Measurements from ENCODE around the gene IFRD2. TPM values are rescaled to one million over a fixed set of nuclear protein-coding genes. Genes with fewer than 3 reads are reported as not detected.

IFRD2 gene
- total RNA-seq, 3 donors from 2014 or later = 50.4 to 82.3 (median 72.7) TPM

- TF ChIP-seq POLR2A (IDR thresholded peaks at IDR 0.05) (no peak), POLR2AphosphoS5 (IDR thresholded peaks at IDR 0.05) (no peak), CTCF (IDR thresholded peaks at IDR 0.05) (no peak)
- intact Hi-C loops (cut with DNase I; ENCODE audit: low total_unique reads) = no loop called here
- peak overlapping the region; percentile 91 for H3K27ac ChIP-seq
- H3K4me3 ChIP-seq = no peak overlapping the region
- no peaks in the 10 kb centered on the region for H3K36me3 ChIP-seq
- peaks cover 30 to 32% of the 10 kb centered on the region in 2 donors for H3K4me1 ChIP-seq
- no peak for DNase-seq (ENCODE audit: low spot score in 2 of 2)
- no peaks in the 10 kb centered on the region for H3K9me3 ChIP-seq
- no peaks in the 10 kb centered on the region for H3K27me3 ChIP-seq
Measured at GRCh38 chr3:50239649-50240048, 52.6 kb downstream of the IFRD2 start.

GRCh38 chr3:50238549-50239026 is 53.6 kb downstream of the IFRD2 start:
- Histone ChIP-seq H3K27me3 (no peaks in the 10 kb centered on the region), H3K9me3 (no peaks in the 10 kb centered on the region), H3K4me1 (peaks cover 28 to 30% of the 10 kb centered on the region in 2 donors), H3K4me3 (peak overlapping the region; percentile 77 to 87 (median 87)), H3K27ac (peak overlapping the region; percentile 91), H3K36me3 (no peaks in the 10 kb centered on the region)
- peak; percentile 90 for DNase-seq (ENCODE audit: low spot score in 2 of 2)
- intact Hi-C loops (cut with DNase I; ENCODE audit: low total_unique reads) = no loop called here
- TF ChIP-seq POLR2A (IDR thresholded peaks at IDR 0.05) = no peak
- TF ChIP-seq POLR2AphosphoS5 (IDR thresholded peaks at IDR 0.05) = peak in 2 of 3 donors; percentile 31 to 49
- TF ChIP-seq CTCF (IDR thresholded peaks at IDR 0.05) = no peak

- intact Hi-C loops (cut with DNase I; ENCODE audit: low total_unique reads) = no loop called here
- no peaks in the 10 kb centered on the region for H3K9me3 ChIP-seq
- peak; percentile 70 to 80 for DNase-seq (ENCODE audit: low spot score in 2 of 2)
- H3K4me3 ChIP-seq = peak overlapping the region; percentile 77 to 87 (median 87)
- peaks cover 24 to 25% of the 10 kb centered on the region in 2 donors for H3K4me1 ChIP-seq
- TF ChIP-seq POLR2A (IDR thresholded peaks at IDR 0.05) (peak; percentile 2), POLR2AphosphoS5 (IDR thresholded peaks at IDR 0.05) (peak in 2 of 3 donors; percentile 56 to 66), CTCF (IDR thresholded peaks at IDR 0.05) (no peak)
- no peaks in the 10 kb centered on the region for H3K36me3 ChIP-seq
- peak overlapping the region; percentile 91 for H3K27ac ChIP-seq
- no peaks in the 10 kb centered on the region for H3K27me3 ChIP-seq
Measured at GRCh38 chr3:50237754-50238548, 54.3 kb downstream of the IFRD2 start.

Other genes with a start within 250 kb of the IFRD2 start
- gene RBM5, start 203.5 kb downstream of the IFRD2 start, total RNA-seq = 100 to 1,000 TPM; 214 to 343 (median 296) TPM
- gene SEMA3F, start 137.1 kb downstream of the IFRD2 start, total RNA-seq = 10 to 100 TPM in 2 of 3 donors, 1 to 10 TPM in 1; 7.7 to 49.8 (median 26.9) TPM
- not detected for gene GNAT1, start 100.8 kb downstream of the IFRD2 start, total RNA-seq
- gene SLC38A3, start 87.2 kb downstream of the IFRD2 start, total RNA-seq = 1 to 10 TPM in 1 of 3 donors, under 1 TPM in 1, not detected in 1; 0.98 to 2.5 TPM
- gene GNAI2, start 56.2 kb downstream of the IFRD2 start, total RNA-seq = 100 to 1,000 TPM in 2 of 3 donors, 10 to 100 TPM in 1; 95.3 to 232 (median 162) TPM
- 10 to 100 TPM; 10.1 to 17.6 (median 11.1) TPM for gene SEMA3B, start 23.3 kb downstream of the IFRD2 start, total RNA-seq
- not detected for gene LSMEM2, start 13.3 kb downstream of the IFRD2 start, total RNA-seq
- 1 to 10 TPM; 2.3 to 6.4 (median 2.7) TPM for gene HYAL3, start 7.0 kb upstream of the IFRD2 start, total RNA-seq
- gene NAA80, start 7.0 kb upstream of the IFRD2 start, total RNA-seq = 1 to 10 TPM; 6.0 to 8.8 (median 8.5) TPM
- 10 to 100 TPM in 1 of 3 donors, 1 to 10 TPM in 2; 3.5 to 16.1 (median 4.8) TPM for gene HYAL1, start 11.1 kb upstream of the IFRD2 start, total RNA-seq
- gene HYAL2, start 30.3 kb upstream of the IFRD2 start, total RNA-seq = 100 to 1,000 TPM in 1 of 3 donors, 10 to 100 TPM in 2; 66.0 to 215 (median 96.0) TPM
- gene TUSC2, start 35.8 kb upstream of the IFRD2 start, total RNA-seq = 10 to 100 TPM; 18.1 to 25.9 (median 21.3) TPM
- gene RASSF1, start 48.4 kb upstream of the IFRD2 start, total RNA-seq = 10 to 100 TPM; 42.7 to 63.6 (median 49.8) TPM
- 1 to 10 TPM in 2 of 3 donors, under 1 TPM in 1; 0.32 to 2.6 (median 1.9) TPM for gene ZMYND10, start 53.3 kb upstream of the IFRD2 start, total RNA-seq
- 10 to 100 TPM; 17.4 to 31.5 (median 29.5) TPM for gene NPRL2, start 58.3 kb upstream of the IFRD2 start, total RNA-seq
- gene CYB561D2, start 58.4 kb upstream of the IFRD2 start, total RNA-seq = 10 to 100 TPM; 23.6 to 30.1 (median 28.8) TPM
- gene TMEM115, start 67.1 kb upstream of the IFRD2 start, total RNA-seq = 10 to 100 TPM; 46.7 to 67.3 (median 47.9) TPM
- gene CACNA2D2, start 211.2 kb upstream of the IFRD2 start, total RNA-seq = 1 to 10 TPM in 2 of 3 donors, under 1 TPM in 1; 0.80 to 2.0 (median 1.5) TPM